Adrenal gland (tissue), 5 donors: ENCODE data around the gene C10orf90.

Experiments used
- CTCF ChIP-seq, 6 experiments: fragments of 450-650 bp in 4 of 6; fragments of 200-600 bp in 2 of 6; sonication (generic) in 1 of 6; IDR thresholded peaks; 1 replicate in 5 of 6; 2 replicates in 1 of 6; pipeline versions ENCODE4 v1.5.1 to v1.8.0; 2016 to 2021; ENCODE audit warnings: antibody characterized with exemption in 6 of 6, mild to moderate bottlenecking in 2 of 6, moderate library complexity in 1 of 6
- POLR2A ChIP-seq, 2 donors: fragments of 450-650 bp; IDR thresholded peaks; one replicate each; pipeline ENCODE4 v1.6.1; 2017; ENCODE audit warnings: antibody characterized with exemption in 2 of 2, mild to moderate bottlenecking in 2 of 2, moderate library complexity in 1 of 2
- donor health status: DM: no; HTN: no; CAD: no.

- no peak for TF ChIP-seq POLR2A (IDR thresholded peaks at IDR 0.05)
- TF ChIP-seq CTCF (IDR thresholded peaks at IDR 0.05): no peak
Measured at GRCh38 chr10:126499744-126500143, 170.7 kb downstream of the C10orf90 start.
